ENCODE data around the gene RABGGTA. TPM values are rescaled to one million over a fixed set of nuclear protein-coding genes. Genes with fewer than 3 reads are reported as not detected.

Gene RABGGTA
- total RNA-seq, 3 donors from 2014 or later (not counting 1 experiment from before 2014, with no cell fraction given), result 72.9 to 95.1 (median 88.5) TPM

GRCh38 chr14:24298892-24299254 is 27.5 kb upstream of the RABGGTA start:
- ATAC-seq (peak in 1 of 3 donors; percentile 2), DNase-seq (peak in 1 of 2 donors; percentile 23)
- Mint-ChIP-seq H3K4me1 (peaks cover 42 to 55% of the 10 kb centered on the region in 2 donors), H3K27ac (peak overlapping the region; percentile 91 to 92), H3K36me3 (peaks cover 5% of the 10 kb centered on the region), H3K4me3 (peak overlapping the region; percentile 91), H3K27me3 (ENCODE audit: low read depth in 2 of 2) (no peaks in the 10 kb centered on the region), H3K9me3 (no peaks in the 10 kb centered on the region)
- intact Hi-C loops (cut with micrococcal nuclease), result loop anchor here (1.0 to 2.0 kb wide), 4 partner anchors 28 to 184 kb away; partner anchors contain the start of genes IPO4 and RABGGTA
- Histone ChIP-seq H3K4me3 (ENCODE audit: low read length) (peak overlapping the region; percentile 51), H3K27me3 (ENCODE audit: control insufficient read depth, insufficient read depth, low read length) (no peaks in the 10 kb centered on the region), H3K27ac (ENCODE audit: low read length) (peak overlapping the region; percentile 61), H3K9me3 (ENCODE audit: control insufficient read depth, insufficient read depth, low read length) (no peaks in the 10 kb centered on the region), H3K36me3 (ENCODE audit: control insufficient read depth, insufficient read depth, low read length) (peaks cover 39% of the 10 kb centered on the region), H3K4me1 (ENCODE audit: control insufficient read depth, insufficient read depth, low read length) (peaks cover 25% of the 10 kb centered on the region)
- no peak for TF ChIP-seq CTCF (IDR thresholded peaks at IDR 0.05)
- 56% methylated on average over 7 of the region's 7 CpGs for WGBS (ENCODE audit: insufficient coverage)

GRCh38 chr14:24297190-24297964 is 26.0 kb upstream of the RABGGTA start:
- WGBS (ENCODE audit: insufficient coverage), result 52% methylated on average over 5 of the region's 5 CpGs
- Histone ChIP-seq H3K27me3 (ENCODE audit: control insufficient read depth, insufficient read depth, low read length) (no peaks in the 10 kb centered on the region), H3K27ac (ENCODE audit: low read length) (peak overlapping the region; percentile 30), H3K4me3 (ENCODE audit: low read length) (no peak overlapping the region), H3K9me3 (ENCODE audit: control insufficient read depth, insufficient read depth, low read length) (no peaks in the 10 kb centered on the region), H3K4me1 (ENCODE audit: control insufficient read depth, insufficient read depth, low read length) (peaks cover 25% of the 10 kb centered on the region), H3K36me3 (ENCODE audit: control insufficient read depth, insufficient read depth, low read length) (peaks cover 31% of the 10 kb centered on the region)
- ATAC-seq (no peak), DNase-seq (peak in 1 of 2 donors; percentile 49)
- Mint-ChIP-seq H3K4me3 (peak overlapping the region; percentile 10), H3K4me1 (peaks cover 42 to 54% of the 10 kb centered on the region in 2 donors), H3K27ac (peak overlapping the region; percentile 58 to 63), H3K36me3 (peaks cover 5% of the 10 kb centered on the region), H3K27me3 (ENCODE audit: low read depth in 2 of 2) (no peaks in the 10 kb centered on the region), H3K9me3 (no peaks in the 10 kb centered on the region)
- TF ChIP-seq CTCF (IDR thresholded peaks at IDR 0.05), result peak; percentile 4
- intact Hi-C loops (cut with micrococcal nuclease), result loop anchor here (2.0 kb wide), 1 partner anchor 81 kb away; the partner anchor contains the start of gene MDP1

DNA sequence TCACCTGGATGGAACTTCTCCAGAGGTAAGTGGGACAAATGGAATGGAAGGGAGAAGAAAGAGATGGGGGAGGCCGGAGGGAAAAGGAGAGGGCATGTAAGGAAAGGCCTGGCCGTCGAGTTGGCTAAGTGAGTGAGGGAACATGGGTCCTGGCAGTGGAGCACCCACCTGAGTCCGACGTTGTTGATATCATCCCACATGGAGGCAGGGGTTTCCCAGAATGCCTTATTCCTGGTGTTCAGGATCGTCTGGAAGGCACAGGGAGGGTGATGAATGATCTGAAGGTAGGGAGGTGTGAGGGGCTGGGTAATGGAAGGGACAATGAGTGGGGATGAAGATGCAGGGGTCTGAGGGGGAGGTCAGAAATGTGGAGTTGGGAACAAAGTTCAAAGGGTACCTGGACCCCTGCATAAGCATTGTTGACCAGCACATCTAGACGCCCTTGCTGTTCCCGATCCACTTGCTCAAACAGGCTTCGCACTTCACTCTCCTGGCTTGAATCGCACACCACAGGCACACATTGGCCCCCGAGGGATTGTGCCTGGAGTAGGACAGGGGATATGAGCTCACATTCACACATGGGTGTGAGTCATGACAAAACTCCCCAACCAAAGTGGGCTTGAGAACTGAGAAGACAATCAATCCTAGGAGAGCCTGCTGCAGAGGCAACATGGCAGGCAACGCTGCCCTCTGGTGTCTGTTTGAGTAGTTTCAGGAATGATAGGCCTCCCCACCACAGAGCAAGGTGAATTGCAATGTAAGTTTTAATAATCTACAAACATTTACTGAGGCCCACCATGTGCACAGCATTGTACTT is 25.2 kb upstream of the RABGGTA start:
- Mint-ChIP-seq H3K4me1 (peaks cover 34 to 46% of the 10 kb centered on the region in 2 donors), H3K27me3 (ENCODE audit: low read depth in 2 of 2) (no peaks in the 10 kb centered on the region), H3K36me3 (peaks cover 5% of the 10 kb centered on the region), H3K27ac (peak overlapping the region; percentile 58 to 63), H3K9me3 (no peaks in the 10 kb centered on the region), H3K4me3 (peak overlapping the region; percentile 10)
- Histone ChIP-seq H3K4me1 (ENCODE audit: control insufficient read depth, insufficient read depth, low read length) (peaks cover 25% of the 10 kb centered on the region), H3K27ac (ENCODE audit: low read length) (peak overlapping the region; percentile 30), H3K27me3 (ENCODE audit: control insufficient read depth, insufficient read depth, low read length) (no peaks in the 10 kb centered on the region), H3K9me3 (ENCODE audit: control insufficient read depth, insufficient read depth, low read length) (no peaks in the 10 kb centered on the region), H3K36me3 (ENCODE audit: control insufficient read depth, insufficient read depth, low read length) (peaks cover 31% of the 10 kb centered on the region), H3K4me3 (ENCODE audit: low read length) (no peak overlapping the region)
- DNase-seq (peak; percentile 62 to 90), ATAC-seq (peak; percentile 74 to 85 (median 76))
- intact Hi-C loops (cut with micrococcal nuclease), result loop anchor here (2.0 kb wide), 1 partner anchor 80 kb away; the partner anchor contains the start of gene MDP1
- WGBS (ENCODE audit: insufficient coverage), result 78% methylated on average over 12 of the region's 12 CpGs
- peak; percentile 76 for TF ChIP-seq CTCF (IDR thresholded peaks at IDR 0.05)
